ENCODE results near the gene OPTN. TPM values are rescaled to one million over a fixed set of nuclear protein-coding genes. Genes with fewer than 3 reads are reported as not detected.
"Not testable (repeated sequence)": the region's sequence is repeated elsewhere in the genome, so short reads cannot be mapped to it uniquely, and the experiment has no call there.

The OPTN gene
- total RNA-seq (48.7 and 51.0 TPM in 2 replicates), polyA plus RNA-seq (79.4 and 84.6 TPM in 2 replicates)

DNA sequence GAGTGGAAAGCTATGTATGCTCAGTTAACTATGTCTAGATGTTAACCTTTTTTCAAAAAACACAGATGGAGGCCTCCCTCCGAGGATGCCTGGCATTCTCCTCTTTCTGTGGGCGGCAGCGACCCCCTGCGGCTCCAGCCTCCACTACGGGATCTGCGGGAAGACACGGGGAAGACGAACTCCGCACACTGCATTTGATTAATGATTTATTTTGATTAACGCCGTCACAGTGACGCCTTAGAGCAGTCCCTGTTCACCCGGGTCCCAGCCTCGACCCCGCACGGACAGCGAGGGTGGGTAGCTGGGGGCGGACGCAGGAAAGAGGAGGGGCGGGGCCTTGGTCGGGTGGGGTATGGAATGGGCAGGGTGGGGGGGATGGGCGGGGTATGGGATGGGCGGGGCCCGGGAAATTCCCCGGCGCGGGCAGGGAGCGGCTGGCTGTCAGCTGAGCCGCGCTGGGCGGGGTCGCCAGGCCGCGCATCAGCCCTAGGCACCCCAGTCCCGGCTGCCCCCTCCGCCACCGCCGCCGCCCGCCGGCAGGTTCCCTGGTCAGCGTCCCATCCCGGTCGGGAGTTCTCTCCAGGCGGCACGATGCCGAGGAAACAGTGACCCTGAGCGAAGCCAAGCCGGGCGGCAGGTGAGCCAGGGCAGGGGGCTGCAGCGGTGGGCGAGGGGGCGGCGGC is at the start of gene OPTN:
Gene OPTN, plus strand, starts transcription at position 498 of the 683 bp plus-strand sequence. CDS start 8,960 bp downstream, outside the sequence.
- Histone ChIP-seq H3K9me2 (replicated peaks; ENCODE audit: insufficient read depth) (no peaks in the 10 kb centered on the region), H3K27me3 (no peaks in the 10 kb centered on the region), H2AFZ (peak within 1 kb of the TSS; percentile 90), H3K4me1 (ENCODE audit: insufficient read depth) (peaks cover 10% of the 10 kb centered on the region), H3K9me3 (ENCODE audit: low read depth) (no peaks in the 10 kb centered on the region), H4K20me1 (ENCODE audit: insufficient read depth, poor library complexity, severe bottlenecking) (no peaks in the 10 kb centered on the region), H3K4me2 (peak within 1 kb of the TSS; percentile 88), H3K36me3 (replicated peaks; ENCODE audit: insufficient read depth, low read depth) (no peaks in the 10 kb centered on the region), H3K4me3 (peak within 1 kb of the TSS; percentile 100), H3K27ac (peak within 1 kb of the TSS; percentile 100), H3K79me2 (peaks cover 35% of the 10 kb centered on the region)
- WGBS (ENCODE audit: low lambda C conversion rate, missing lambda C conversion rate): 1% methylated on average over 21 of the region's 54 CpGs
- no peak for TF ChIP-seq EZH2phosphoT487 (IDR thresholded peaks at IDR 0.05; ENCODE audit: low read depth, severe bottlenecking, unreplicated experiment)
- TF ChIP-seq, protein P1, sequence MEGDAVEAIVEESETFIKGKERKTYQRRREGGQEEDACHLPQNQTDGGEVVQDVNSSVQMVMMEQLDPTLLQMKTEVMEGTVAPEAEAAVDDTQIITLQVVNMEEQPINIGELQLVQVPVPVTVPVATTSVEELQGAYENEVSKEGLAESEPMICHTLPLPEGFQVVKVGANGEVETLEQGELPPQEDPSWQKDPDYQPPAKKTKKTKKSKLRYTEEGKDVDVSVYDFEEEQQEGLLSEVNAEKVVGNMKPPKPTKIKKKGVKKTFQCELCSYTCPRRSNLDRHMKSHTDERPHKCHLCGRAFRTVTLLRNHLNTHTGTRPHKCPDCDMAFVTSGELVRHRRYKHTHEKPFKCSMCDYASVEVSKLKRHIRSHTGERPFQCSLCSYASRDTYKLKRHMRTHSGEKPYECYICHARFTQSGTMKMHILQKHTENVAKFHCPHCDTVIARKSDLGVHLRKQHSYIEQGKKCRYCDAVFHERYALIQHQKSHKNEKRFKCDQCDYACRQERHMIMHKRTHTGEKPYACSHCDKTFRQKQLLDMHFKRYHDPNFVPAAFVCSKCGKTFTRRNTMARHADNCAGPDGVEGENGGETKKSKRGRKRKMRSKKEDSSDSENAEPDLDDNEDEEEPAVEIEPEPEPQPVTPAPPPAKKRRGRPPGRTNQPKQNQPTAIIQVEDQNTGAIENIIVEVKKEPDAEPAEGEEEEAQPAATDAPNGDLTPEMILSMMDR (IDR thresholded peaks at IDR 0.05; ENCODE audit: poor library complexity): peak; percentile 96
- DNase-seq (ENCODE audit: low spot score): peak; percentile 94

DNA sequence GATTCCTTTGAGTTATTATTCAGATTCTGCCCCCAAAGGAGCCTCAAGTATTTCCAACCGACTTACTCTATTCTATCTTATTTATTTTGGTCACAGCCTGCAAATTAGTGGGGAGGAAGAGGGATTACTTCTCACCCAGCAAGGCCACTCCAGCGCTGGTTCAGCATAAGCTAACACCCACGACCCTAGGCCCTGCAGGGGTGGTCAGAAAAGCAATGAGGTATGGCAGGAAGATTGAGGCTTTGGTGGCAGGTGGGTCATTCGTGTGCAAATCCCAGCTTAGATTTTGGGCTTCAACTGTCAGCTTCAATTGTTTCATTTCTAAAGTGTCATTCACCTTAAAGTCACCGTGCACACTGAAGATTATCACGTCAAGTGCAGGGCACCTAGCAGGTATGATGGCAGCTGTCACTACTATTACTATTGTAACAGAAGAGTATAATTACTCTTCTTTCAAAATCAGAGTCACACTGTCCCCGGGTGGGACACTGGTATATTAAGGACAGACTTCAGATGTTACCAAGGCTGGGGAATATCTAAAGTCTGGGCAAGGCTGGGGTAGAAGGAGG is 48.8 kb upstream of the OPTN start:
- 49% methylated on average over 7 of the region's 7 CpGs for WGBS (ENCODE audit: low lambda C conversion rate, missing lambda C conversion rate)

GRCh38 chr10:13053208-13053607 is 46.8 kb upstream of the OPTN start:
- H3K4me1 ChIP-seq (ENCODE audit: insufficient read depth); H3K9me2 ChIP-seq (replicated peaks; ENCODE audit: insufficient read depth); H3K4me2 ChIP-seq; H4K20me1 ChIP-seq (ENCODE audit: insufficient read depth, poor library complexity, severe bottlenecking); H3K36me3 ChIP-seq (replicated peaks; ENCODE audit: insufficient read depth, low read depth); H3K9me3 ChIP-seq (ENCODE audit: low read depth); H3K4me3 ChIP-seq; H2AFZ ChIP-seq; H3K79me2 ChIP-seq; DNase-seq (ENCODE audit: low spot score); H3K27ac ChIP-seq; H3K27me3 ChIP-seq: not testable (repeated sequence)
- 95% methylated on average over 1 of the region's 1 CpG for WGBS (ENCODE audit: low lambda C conversion rate, missing lambda C conversion rate)

More for the DNA sequence above, 48.8 kb upstream of the OPTN start:
- H3K4me3 ChIP-seq: no peak overlapping the region
- H3K36me3 ChIP-seq (replicated peaks; ENCODE audit: insufficient read depth, low read depth): no peaks in the 10 kb centered on the region
- no peak for DNase-seq (ENCODE audit: low spot score)
- no peaks in the 10 kb centered on the region for H3K27me3 ChIP-seq
- H3K9me2 ChIP-seq (replicated peaks; ENCODE audit: insufficient read depth): no peaks in the 10 kb centered on the region
- H3K4me1 ChIP-seq (ENCODE audit: insufficient read depth): no peaks in the 10 kb centered on the region
- H3K27ac ChIP-seq: no peak overlapping the region
- TF ChIP-seq, protein P1 (IDR thresholded peaks at IDR 0.05; ENCODE audit: poor library complexity): no peak
- TF ChIP-seq EZH2 (IDR thresholded peaks at IDR 0.05; ENCODE audit: borderline replicate concordance): no peak
- no peak for TF ChIP-seq EZH2phosphoT487 (IDR thresholded peaks at IDR 0.05; ENCODE audit: low read depth, severe bottlenecking, unreplicated experiment)
- no peak overlapping the region for H2AFZ ChIP-seq
- no peaks in the 10 kb centered on the region for H3K9me3 ChIP-seq (ENCODE audit: low read depth)
- H3K4me2 ChIP-seq: no peak overlapping the region
- no peaks in the 10 kb centered on the region for H3K79me2 ChIP-seq
- no peaks in the 10 kb centered on the region for H4K20me1 ChIP-seq (ENCODE audit: insufficient read depth, poor library complexity, severe bottlenecking)

DNA sequence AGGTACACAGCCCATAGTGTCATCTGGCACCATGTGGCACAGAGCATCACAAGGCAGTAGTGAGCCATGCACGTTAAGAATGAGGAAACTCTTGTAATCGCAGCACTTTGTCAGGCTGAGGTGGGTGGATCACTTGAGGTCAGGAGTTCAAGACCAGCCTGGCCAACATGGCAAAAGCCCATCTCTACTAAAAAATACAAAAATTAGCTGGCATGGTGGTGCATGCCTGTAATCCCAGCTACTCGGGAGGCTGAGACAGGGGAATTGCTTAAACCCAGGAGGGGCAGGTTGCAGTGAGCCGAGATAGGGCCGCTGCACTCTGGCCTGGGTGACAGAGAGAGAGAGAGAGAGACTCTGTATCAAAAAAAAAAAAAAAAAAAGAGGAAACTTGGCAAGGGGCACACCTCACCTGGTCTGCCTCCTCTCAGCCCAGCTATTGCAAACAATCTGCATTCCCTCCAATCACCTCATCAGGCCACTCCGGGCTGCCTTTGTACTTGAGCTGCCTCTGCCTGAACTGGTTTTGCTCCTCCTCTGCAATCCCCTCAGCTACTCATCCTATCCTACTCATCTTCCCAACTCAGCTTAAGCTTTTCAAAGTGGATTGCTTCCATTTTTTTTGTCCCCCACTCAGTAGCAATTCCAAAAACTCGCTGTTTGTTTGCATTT is 46.0 kb upstream of the OPTN start:
- no peaks in the 10 kb centered on the region for H3K79me2 ChIP-seq
- no peak overlapping the region for H3K4me2 ChIP-seq
- 67% methylated on average over 7 of the region's 7 CpGs for WGBS (ENCODE audit: low lambda C conversion rate, missing lambda C conversion rate)
- H3K9me2 ChIP-seq (replicated peaks; ENCODE audit: insufficient read depth): no peaks in the 10 kb centered on the region
- no peak overlapping the region for H2AFZ ChIP-seq
- no peak overlapping the region for H3K4me3 ChIP-seq
- H4K20me1 ChIP-seq (ENCODE audit: insufficient read depth, poor library complexity, severe bottlenecking): no peaks in the 10 kb centered on the region
- no peaks in the 10 kb centered on the region for H3K27me3 ChIP-seq
- no peaks in the 10 kb centered on the region for H3K9me3 ChIP-seq (ENCODE audit: low read depth)
- TF ChIP-seq EZH2 (IDR thresholded peaks at IDR 0.05; ENCODE audit: borderline replicate concordance) (no peak), EZH2phosphoT487 (IDR thresholded peaks at IDR 0.05; ENCODE audit: low read depth, severe bottlenecking, unreplicated experiment) (no peak)
- TF ChIP-seq, protein P1 (IDR thresholded peaks at IDR 0.05; ENCODE audit: poor library complexity): no peak
- DNase-seq (ENCODE audit: low spot score): no peak
- H3K36me3 ChIP-seq (replicated peaks; ENCODE audit: insufficient read depth, low read depth): no peaks in the 10 kb centered on the region
- no peaks in the 10 kb centered on the region for H3K4me1 ChIP-seq (ENCODE audit: insufficient read depth)
- no peak overlapping the region for H3K27ac ChIP-seq

Measured in hepatocyte (in vitro differentiated cells).